ENCODE results near the gene MYO1B.

The MYO1B gene

DNA sequence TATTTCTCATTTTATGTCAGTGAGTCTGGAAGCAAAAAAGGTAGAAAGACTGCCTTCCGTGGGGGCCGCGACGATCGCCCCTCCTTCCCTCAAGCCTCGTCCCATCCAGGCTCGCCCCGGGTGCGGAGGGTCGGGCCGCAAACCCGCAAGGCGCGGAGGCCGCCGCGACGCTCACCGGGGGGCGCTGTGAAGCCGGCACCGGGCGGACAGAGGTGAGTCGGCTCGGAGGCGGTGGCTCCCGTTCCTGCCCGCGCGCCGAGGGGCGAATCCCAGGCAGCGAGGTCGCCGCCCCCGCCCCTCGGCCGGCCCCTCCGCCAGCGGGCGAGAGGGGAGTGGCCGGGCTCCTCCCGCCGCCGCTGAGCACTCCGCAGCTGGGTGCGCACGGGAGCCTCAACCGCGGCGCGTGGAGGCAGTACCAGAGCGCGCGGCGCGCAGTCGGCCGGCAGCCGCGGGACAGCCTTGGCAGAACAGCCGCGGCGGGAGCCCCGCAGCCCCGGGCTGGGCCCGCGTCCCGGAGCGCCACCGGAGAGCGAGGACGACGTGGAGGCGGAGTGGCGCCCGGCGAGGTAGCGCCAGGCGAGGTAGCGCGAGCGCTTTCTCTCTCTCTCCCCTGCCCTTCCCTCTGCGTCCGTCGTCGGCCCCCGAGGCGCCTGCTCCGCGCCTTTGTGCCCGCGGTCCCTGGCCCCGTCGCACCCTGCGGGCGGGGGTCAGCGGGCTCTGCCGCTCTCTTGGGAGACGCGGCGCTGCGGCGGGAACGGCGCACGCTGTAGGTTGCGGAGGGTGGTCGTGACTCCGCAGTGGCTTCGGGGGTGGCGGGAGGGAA lies at the start of gene MYO1B:
MYO1B (plus strand) TSS at position 359 of the 823 bp plus-strand sequence. CDS start 31,492 bp downstream, outside the sequence.
- DNase-seq = peak; percentile 14 to 26

DNA sequence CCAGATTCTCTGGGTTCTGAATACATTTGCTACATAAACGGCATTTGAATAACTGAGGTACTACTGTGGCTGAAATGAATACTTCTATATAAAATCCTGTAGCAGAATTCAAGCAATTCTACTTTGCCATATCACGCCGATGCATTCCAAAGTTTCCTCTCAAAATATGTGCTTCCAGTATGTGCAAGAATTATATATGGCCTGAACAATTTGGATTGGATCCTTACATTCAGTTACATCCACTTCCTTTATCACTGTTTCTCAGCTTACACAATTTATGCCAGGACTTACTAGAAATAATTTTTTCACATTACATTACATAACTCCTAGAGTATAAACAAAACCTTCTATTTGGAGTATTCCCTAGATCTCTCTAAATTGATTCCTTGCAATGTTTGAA lies 48.1 kb upstream of the MYO1B start:
- DNase-seq = no peak

DNA sequence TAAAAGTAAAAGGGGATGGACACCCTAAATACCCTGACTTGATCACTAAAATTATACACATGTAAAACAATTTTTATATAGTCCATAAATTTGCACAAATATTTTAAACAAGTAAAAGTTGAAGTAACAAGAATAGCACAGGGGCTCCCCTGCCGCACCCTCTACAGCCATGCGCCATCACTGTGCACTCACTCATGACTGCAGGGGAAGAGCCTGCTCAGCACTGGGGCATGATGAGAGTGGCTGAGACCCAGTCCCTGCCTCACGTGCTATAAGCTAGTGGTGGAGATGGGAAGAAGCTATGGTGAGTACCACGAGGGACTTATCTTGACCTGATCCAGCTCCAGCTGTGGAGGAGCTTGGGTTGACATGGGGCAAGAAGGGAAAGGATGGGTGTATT lies 46.9 kb upstream of the MYO1B start:
- no peak for DNase-seq

DNA sequence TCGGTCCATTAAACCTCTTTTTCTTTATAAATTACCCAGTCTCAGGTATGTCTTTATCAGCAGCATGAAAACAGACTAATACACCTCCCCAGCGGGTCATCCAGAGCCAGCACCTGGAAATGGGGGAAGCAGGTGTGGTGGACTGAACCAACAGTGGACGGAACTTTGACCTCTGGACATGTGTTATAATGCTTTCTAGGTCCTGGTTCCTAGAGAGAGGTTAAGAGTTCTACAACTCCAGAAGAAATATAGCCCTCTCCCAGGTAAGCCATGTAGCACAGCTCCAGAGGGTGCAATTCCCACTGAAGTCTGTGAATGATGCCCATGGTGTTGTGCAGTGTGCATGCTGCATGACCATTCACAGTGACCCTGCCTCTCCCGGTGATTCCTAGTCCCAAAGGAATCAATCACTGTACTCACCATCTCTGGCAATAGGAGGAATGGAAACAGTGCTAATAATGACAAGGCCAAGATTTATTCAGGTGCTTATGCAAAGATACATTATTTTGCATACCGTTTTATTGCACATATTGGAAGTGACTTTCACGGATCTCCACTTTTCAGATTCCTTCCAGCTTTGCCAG lies 45.2 kb upstream of the MYO1B start:
- DNase-seq = no peak

DNA sequence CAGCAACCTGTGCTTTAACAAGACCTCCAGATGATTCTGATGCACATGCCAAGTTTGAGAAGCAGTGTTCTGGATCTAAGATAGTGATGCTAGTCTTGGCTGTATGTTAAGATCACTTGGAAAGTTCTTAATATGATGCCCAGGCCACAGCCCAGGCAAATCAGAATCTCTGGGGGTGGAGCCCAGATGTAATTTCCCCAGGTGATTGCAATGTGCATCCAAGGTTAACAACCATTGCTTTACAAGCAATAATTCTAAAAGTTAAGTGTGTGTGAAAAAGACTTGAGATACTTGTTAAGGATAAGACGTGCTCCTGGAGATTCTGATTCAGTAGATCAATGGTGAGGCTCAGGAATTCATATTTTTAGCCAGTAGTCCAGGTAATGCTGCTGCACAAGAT lies 44.3 kb upstream of the MYO1B start:
- no peak for DNase-seq

GRCh38 chr2:191202209-191202721 lies 42.9 kb upstream of the MYO1B start:
- peak; percentile 84 to 90 for DNase-seq

DNA sequence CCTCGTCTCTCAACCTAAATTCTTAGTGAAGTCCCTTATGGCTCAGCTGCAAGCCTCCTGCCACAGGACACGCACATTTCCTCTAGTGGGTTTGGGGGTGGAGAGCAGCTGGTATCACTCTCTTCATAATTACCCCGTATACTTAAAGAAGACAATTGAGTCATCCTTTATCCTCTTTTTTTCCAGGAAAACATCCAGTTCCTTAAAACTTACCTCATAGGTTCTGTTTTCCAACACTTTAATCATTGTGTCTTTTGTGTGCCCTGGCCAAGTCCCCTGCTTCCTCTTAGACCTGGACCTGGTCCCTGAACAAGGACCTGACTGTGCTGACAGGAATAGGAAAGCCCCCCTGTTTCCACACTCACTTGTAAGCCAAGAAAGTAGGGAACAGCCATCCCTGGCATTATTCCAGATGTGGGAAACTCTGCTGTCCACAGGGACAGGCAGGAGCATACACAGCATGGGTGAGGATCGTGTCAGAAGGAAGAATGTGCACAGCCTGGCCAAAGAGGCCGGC lies 42.3 kb upstream of the MYO1B start:
- peak; percentile 24 to 51 for DNase-seq

- peak; percentile 53 to 69 for DNase-seq
Observed at GRCh38 chr2:191204433-191204832, 40.8 kb upstream of the MYO1B start.

DNA sequence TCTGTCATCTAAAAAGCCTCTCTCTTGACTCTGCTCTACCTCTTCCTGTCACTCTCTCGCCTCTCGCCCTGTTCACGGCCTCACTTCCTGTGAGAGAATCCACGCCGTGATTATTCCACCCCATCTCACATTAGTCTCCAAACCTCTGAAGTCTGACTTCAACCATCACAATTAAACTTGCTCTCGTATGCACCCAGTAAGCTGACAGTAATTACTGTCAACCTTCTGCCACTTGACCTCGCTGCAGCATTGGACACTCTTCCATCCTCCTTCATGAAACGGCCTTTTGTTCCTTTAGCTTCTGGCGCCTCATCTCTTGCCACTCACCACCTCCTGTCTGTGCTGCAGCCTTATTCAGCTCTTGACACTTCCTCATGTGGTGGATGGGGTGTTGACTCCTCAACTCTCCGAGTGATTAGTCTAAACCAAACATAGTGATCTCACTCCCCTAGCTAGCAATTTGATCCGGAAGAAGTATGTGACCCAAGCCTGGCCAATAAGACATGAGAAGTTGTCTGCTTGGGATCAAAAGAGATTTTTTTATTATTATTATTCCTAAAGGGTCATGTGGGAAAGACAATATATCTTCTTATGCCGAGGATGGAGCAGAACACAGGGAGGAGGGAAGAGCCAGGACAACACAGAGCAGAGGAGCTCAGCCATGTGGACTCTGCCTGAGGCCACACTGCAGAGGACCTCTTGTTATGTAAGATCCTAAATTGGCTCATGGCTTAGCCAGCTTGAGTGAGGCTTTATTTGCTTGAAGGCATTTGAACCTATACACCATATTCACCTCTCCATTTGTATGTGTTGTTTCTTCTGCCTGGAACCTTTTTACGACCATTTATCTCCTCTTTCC lies 38.4 kb upstream of the MYO1B start:
- DNase-seq = no peak

DNA sequence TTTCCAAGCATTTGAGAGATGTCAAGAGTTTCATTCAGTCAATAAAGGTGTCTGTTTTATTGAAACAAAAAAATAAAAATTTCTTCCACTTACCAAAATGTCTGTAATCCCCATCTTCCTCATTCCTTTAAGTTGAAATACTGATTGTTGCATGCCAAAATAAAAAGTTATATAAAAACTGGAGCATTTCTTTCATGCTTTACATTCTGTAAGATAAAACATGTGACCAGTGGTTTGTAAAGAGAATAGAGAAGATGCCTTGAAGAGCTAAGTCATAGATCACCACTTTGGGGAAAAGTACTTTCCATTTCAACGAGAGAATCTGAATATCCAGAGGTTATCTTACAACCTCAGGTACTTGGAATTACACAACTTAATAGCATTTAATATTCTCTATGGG lies 35.9 kb upstream of the MYO1B start:
- DNase-seq = no peak

DNA sequence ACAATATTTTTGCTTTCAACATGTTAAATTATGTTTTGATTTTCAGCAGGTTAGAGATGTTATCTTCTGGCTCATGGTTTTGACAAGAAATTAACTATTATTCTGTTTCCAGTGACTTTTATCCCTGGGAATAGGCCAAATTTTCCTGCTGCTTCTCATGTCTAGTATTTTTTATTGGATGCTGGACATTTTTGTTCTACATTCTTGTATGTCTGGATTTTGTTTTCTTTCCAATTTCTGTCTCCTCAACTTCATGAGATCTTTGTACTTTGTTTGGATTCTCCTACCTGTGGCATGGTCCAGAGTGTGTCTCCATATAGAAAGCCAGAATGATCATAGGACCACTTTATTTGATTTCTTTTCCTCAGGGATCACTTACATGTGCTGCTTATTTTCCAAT lies 33.1 kb upstream of the MYO1B start:
- no peak for DNase-seq

DNA sequence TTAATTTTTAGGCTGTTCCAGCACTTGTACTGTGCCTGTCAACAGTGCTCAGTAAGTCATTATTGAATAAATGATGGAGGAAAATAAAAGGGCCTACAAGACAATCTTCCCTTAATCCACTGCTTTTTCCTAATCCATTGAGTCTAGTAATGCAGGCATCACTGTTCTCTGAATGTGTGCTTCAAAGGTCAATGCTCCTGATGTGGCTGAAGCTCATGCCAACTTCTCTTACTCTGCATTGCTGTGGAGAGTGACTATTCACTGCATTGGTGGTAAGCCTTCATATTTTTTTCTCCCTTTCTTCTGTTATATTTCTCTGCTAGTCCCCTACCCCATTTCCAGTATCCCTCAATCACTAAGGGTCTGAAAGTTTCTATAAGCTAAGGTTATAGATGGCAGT lies 31.9 kb upstream of the MYO1B start:
- no peak for DNase-seq

DNA sequence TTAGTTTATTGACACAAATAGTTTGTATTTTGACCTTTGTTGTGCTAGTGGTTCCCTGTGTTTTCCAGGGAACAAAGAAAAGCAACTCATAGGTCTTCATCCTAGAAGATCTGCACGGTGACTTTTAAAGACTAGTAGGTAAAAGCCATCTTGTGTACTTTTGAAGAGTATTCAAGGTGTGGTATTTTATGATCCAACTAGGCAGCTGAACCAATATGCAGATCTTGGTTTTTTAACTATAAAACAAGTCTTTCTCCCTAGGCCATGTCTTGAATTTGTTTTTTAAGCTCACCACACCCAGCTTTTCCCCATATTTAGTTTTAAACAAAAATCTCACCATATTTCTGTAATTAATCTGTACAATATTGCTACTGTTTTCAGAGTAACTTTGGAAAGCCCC lies 30.0 kb upstream of the MYO1B start:
- no peak for DNase-seq

- DNase-seq = peak; percentile 10 to 47
Observed at GRCh38 chr2:191215666-191216065, 29.5 kb upstream of the MYO1B start.

DNA sequence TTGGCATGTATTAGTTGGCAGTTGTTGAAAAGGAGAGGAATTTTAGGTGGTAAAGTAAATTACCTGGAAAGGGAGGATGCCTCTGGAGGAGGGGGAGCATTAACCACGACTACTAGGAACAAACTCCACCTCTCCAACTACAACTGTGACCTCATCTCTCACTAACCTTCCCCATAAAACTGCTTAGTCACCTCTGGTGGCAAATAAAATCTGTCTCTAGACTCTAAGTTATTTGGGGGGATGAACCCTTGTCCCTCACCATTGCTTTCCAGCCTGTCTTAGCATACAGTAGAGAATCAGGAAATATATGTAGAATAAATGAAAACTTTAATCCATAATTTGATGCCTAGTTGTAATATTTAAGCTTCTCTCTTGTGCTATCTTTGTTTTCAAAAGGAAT lies 27.6 kb upstream of the MYO1B start:
- peak in 1 of 2 donors; percentile 20 for DNase-seq

- peak; percentile 40 to 82 for DNase-seq
Observed at GRCh38 chr2:191218292-191218898, 26.8 kb upstream of the MYO1B start.

DNA sequence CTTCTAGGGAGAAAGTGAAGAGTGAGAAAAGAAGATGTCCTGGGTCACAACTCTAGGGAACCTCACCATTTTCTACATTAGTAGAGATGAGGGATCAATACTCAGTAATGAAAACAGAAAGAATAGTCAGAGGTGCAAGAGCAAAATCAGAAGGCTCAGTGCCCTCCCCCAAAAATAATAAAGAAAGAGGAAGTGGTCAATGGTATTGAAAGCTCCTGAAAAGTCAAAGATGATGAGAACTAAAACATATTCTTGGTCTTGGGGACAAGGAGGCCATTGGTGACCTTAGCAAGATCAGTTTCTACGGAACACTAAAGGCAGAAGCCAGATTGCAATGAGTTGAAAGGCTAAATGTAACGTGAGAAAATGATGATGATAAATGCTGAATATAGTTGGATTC lies 24.5 kb upstream of the MYO1B start:
- no peak for DNase-seq

DNA sequence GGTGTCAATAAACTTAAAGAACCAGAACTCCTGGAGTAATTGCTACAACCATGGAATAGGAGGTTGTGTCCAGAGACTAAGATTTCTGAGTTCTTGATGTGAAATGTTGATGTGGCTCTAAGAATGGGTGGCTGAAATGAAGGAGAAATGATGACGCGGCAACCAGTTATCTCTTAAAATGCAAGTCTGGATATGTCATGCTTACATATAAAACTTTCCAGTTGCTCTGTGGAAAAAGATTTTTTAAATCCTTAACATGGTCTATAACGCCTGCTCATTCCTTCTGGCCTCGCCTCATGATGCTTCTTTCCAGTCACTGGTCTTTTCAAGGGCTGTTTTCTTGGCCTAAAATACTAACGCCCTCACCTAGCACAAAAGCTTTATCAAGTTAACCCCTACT lies 23.5 kb upstream of the MYO1B start:
- DNase-seq = no peak

DNA sequence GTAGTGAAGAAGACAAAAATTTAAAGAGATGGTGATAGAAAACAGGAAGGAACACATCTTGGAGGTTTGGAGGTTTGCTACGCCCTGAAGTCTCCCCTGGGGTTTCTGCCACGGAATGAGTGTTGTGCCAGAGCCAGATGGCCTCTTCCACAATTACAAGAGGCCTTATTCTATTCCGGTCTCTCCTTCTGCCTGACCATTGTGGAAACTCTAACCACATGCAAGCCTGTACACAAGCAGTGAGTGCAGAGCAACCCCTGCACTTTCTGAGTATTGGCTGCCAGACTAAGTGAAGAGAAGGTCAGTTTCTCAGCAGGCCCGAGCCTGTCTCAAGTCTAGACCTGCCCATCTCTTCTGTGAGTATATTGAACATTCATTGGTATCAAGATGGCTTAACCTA lies 22.7 kb upstream of the MYO1B start:
- no peak for DNase-seq

- no peak for DNase-seq
Observed at GRCh38 chr2:191222952-191223351, 22.3 kb upstream of the MYO1B start.

GRCh38 chr2:191225126-191225525 lies 20.1 kb upstream of the MYO1B start:
- DNase-seq = no peak

DNA sequence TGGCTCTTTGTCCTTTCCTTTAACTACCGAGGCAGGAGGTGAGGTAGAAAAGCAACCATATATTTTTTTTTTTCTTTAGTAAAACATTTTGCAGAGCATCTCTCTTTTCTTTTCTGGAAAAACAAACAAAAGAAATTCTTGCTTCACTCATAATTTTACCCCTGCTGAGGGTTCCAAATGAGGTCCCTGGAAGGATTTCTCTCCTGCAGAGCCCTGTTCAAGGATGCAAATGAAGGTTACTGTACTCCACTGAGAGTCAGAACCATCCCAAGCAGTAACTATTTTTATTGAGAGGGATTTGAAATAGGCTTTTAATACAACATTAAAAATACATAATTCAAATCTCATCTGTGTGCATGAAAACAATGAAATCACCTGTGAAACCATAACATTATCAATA lies 19.5 kb upstream of the MYO1B start:
- no peak for DNase-seq

DNA sequence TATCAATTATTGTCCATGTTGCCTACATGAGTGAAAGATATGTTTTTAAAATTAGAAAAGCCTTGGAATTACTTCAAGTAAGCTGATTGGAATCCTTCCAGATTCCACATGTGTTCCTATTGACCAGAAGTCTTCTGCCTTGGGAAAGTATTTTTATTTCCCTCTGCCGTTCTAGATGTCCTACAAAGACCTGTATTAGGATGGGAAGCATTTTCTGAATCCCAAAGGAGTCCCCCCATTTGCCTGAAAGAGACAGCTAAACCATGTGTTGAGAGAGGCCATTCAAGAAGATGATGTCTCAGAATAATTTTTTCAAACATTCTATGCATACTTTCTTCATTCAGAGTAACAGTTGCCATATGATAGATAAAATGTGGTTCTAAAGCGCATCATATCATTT lies 19.0 kb upstream of the MYO1B start:
- no peak for DNase-seq
